K562 (cell line): ENCODE results near the gene EHBP1. TPM values are rescaled to one million over a fixed set of nuclear protein-coding genes. Genes with fewer than 3 reads are reported as not detected.

Source experiments
- ATAC-seq: fragments of 200-7000 bp; cut with Tn5 transposase; 3 replicates; pipeline ENCODE4 v1.9.1; 2020; ENCODE audit warnings: moderate library complexity
- BruUV-seq: library from RNA; stranded (reverse); fragments of 400-500 nt; replicated peaks from 2 replicates; lab custom pipeline; 2021; lab: Mats Ljungman, UMichigan
- CTCF ChIA-PET: fragments of 300-600 bp; formaldehyde crosslinking; extraction: SDS; loops from one replicate; lab custom pipeline; 2021; ENCODE audit warnings: low intra/inter-chr PET ratio; lab: Yijun Ruan, JAX
- POLR2A ChIA-PET: fragments of 300-600, 350-650 bp; sonication (Branson Sonifier 250); formaldehyde crosslinking; extraction: SDS; loops from one replicate; lab custom pipeline; 2021; ENCODE audit warnings: antibody characterized with exemption, inconsistent platforms; lab: Yijun Ruan, JAX
- DNase-seq, 4 experiments: peaks; one replicate each; pipeline versions ENCODE4 v3.0.0 to v3.0.0-alpha.2; 2011 to 2018; ENCODE audit warnings: low spot score in 3 of 4, mixed read lengths in 3 of 4; ENCODE audit errors: extremely low read depth in 1 of 4
- FAIRE-seq: peaks from 2 replicates; lab custom pipeline; 2011; peaks lifted over from hg19 to GRCh38; lab: Jason Lieb, UNC
- H2AFZ ChIP-seq: 2 replicates; pipeline ENCODE4 v1.6.0; 2011; ENCODE audit warnings: low read depth, low read length, control low read depth, inconsistent platforms
- H3K27ac ChIP-seq: fragments of 200-600 bp; 3 replicates; pipeline ENCODE4 v1.8.0; 2011; ENCODE audit warnings: low read depth, mild to moderate bottlenecking, control low read depth, inconsistent platforms, low read length, moderate library complexity, mixed read lengths; ENCODE audit errors: extremely low read depth
- H3K27me3 ChIP-seq, 2 experiments: fragments of 300-600 bp in 1 of 2; 2 replicates in 1 of 2; 3 replicates in 1 of 2; pipeline versions ENCODE4 v1.6.0 to v1.8.0; 2011; ENCODE audit warnings: inconsistent platforms in 2 of 2, low read length in 2 of 2, mild to moderate bottlenecking in 1 of 2, mixed read lengths in 1 of 2, moderate library complexity in 1 of 2; ENCODE audit not compliant: control insufficient read depth in 2 of 2, insufficient read depth in 2 of 2
- H3K36me3 ChIP-seq: fragments of 300-600 bp; 3 replicates; pipeline ENCODE4 v1.8.0; 2011; ENCODE audit warnings: mild to moderate bottlenecking, low read length, inconsistent platforms; ENCODE audit not compliant: control insufficient read depth, insufficient read depth
- H3K4me1 ChIP-seq, 2 experiments: fragments of 200-600 bp in 1 of 2; replicated peaks in 1 of 2; 2 replicates in 1 of 2; 3 replicates in 1 of 2; pipeline versions ENCODE4 v1.5.1 to v1.8.0; 2011; ENCODE audit warnings: inconsistent platforms in 2 of 2, low read length in 2 of 2, mild to moderate bottlenecking in 1 of 2, mixed read lengths in 1 of 2, moderate library complexity in 1 of 2; ENCODE audit not compliant: control insufficient read depth in 2 of 2, insufficient read depth in 2 of 2
- H3K4me2 ChIP-seq: 2 replicates; pipeline ENCODE4 v1.6.1; 2011; ENCODE audit warnings: low read length, control low read depth, inconsistent platforms, mixed read lengths; ENCODE audit not compliant: insufficient read depth
- H3K4me3 ChIP-seq: fragments of 200-600 bp; sonication (generic), shearing (Covaris generic); 2 replicates; pipeline ENCODE4 v1.5.1; 2016; ENCODE audit warnings: control low read depth, inconsistent platforms
- H3K79me2 ChIP-seq: fragments of 200-600 bp; 3 replicates; pipeline ENCODE4 v1.8.0; 2011; ENCODE audit warnings: low read length, inconsistent platforms; ENCODE audit not compliant: control insufficient read depth, insufficient read depth
- H3K9ac ChIP-seq, 2 experiments: 2 replicates each; pipeline versions ENCODE4 v1.6.0 to v1.6.1; 2011; ENCODE audit warnings: low read depth in 2 of 2, low read length in 2 of 2, control low read depth in 1 of 2, inconsistent platforms in 1 of 2, mild to moderate bottlenecking in 1 of 2, mixed read lengths in 1 of 2; ENCODE audit not compliant: insufficient read depth in 1 of 2
- H3K9me1 ChIP-seq: one replicate; pipeline ENCODE4 v1.6.0; 2011; ENCODE audit warnings: inconsistent platforms, mild to moderate bottlenecking, low read length, moderate library complexity; ENCODE audit not compliant: control insufficient read depth, insufficient read depth
- H3K9me3 ChIP-seq: replicated peaks from 2 replicates; pipeline ENCODE4 v1.5.1; 2011; ENCODE audit warnings: low read depth, low read length, inconsistent platforms; ENCODE audit not compliant: control insufficient read depth, insufficient read depth
- H4K20me1 ChIP-seq: replicated peaks from 2 replicates; pipeline ENCODE4 v1.6.1; 2011; ENCODE audit warnings: low read length, inconsistent platforms, mixed read lengths; ENCODE audit not compliant: control insufficient read depth, insufficient read depth
- MBD1 ChIP-seq: fragments of 250-450 bp; sonication (Bioruptor Pico); IDR thresholded peaks from 2 replicates; pipeline ENCODE4 v1.8.0; 2022; ENCODE audit warnings: inconsistent platforms
- ZNF253 ChIP-seq: fragments of 250-450 bp; sonication (Bioruptor Pico); conservative IDR thresholded peaks from 2 replicates; pipeline ENCODE4 v1.6.1; 2021; ENCODE audit warnings: mild to moderate bottlenecking
- ZNF589 ChIP-seq: fragments of 200-800 bp; sonication (Bioruptor generic); IDR thresholded peaks from 2 replicates; pipeline ENCODE4 v1.6.1; 2016; ENCODE audit warnings: low read depth, missing genetic modification characterization, missing compliant biosample characterization
- WGBS: fragments of 100-300 bp; shearing (Covaris generic); methylation state at CpG from one replicate; pipeline ENCODE4 v1.1.6; 2016; ENCODE audit warnings: low coverage, mixed read lengths; ENCODE audit not compliant: insufficient coverage; ENCODE audit errors: missing lambda C conversion rate; 5-methylcytosine and 5-hydroxymethylcytosine counted together
- in situ Hi-C: fragments of 300-500 bp; cut with MboI; formaldehyde crosslinking; loops from 4 replicates; pipeline ENCODE4 v1.15.0; 2018; ENCODE audit warnings: inconsistent platforms, mixed read lengths
- intact Hi-C: fragments of 100-400 bp; cut with micrococcal nuclease; formaldehyde crosslinking; loops from 2 replicates; pipeline ENCODE4 v1.14.2; 2022
- polyA plus RNA-seq, 8 experiments: library from polyadenylated mRNA; depleted of rRNA in 4 of 8; stranded (reverse) in 5 of 8; unstranded in 3 of 8; fragments of >200 nt; fragmentation: Nextera tagmentation in 2 of 8; fragmentation: Illumina TruSeq in 1 of 8; extraction: Ambion mirVana in 2 of 8; extraction: Trizol in 1 of 8; gene quantifications; 2 replicates each; pipeline versions ENCODE4 v1.2.1 to v1.2.3, GENCODE V29; 2011 to 2014; ENCODE audit warnings: inconsistent platforms in 1 of 8, missing spikeins in 1 of 8
- total RNA-seq, 7 experiments: library from RNA; depleted of rRNA in 6 of 7; stranded (reverse); fragments of >200 nt in 6 of 7; fragmentation: Illumina TruSeq in 2 of 7; extraction: Trizol in 2 of 7; gene quantifications; 2 replicates each; pipeline versions ENCODE4 v1.2.1 to v1.2.3, GENCODE V29; 2011 to 2021; ENCODE audit warnings: low replicate concordance in 1 of 7

EHBP1 gene
- total and polyA plus RNA-seq, 9 of the 15 experiments (the other 6 are each of a cell fraction or from before 2014, with no cell fraction given) = 8.9 to 26.6 (median 19.3) TPM

- no peaks in the 10 kb centered on the region for H4K20me1 ChIP-seq
- intact Hi-C loops = no loop called here
- TF ChIP-seq ZNF253 (no peak), MBD1 (CRISPR knock-in tag) (0 out of 2 replicates have a peak, but pooled peaks have one; percentile 57), ZNF589 (no peak)
- H3K9me3 ChIP-seq = peaks cover 5% of the 10 kb centered on the region
- BruUV-seq = no TSS peak
- CTCF ChIA-PET = no interaction called here
- DNase-seq (no peak), ATAC-seq (no peak), FAIRE-seq (peak; percentile 29)
- peak overlapping the region; percentile 82 to 99; a peak in 3 of 4 replicates for H3K9ac ChIP-seq
- no peaks in the 10 kb centered on the region for H3K9me1 ChIP-seq
- H3K4me2 ChIP-seq = peak overlapping the region; percentile 87
- peaks cover 2 to 39% of the 10 kb centered on the region in 2 experiments; a peak in 4 of 5 replicates for H3K4me1 ChIP-seq
- H3K4me3 ChIP-seq = peak overlapping the region; percentile 88
- in situ Hi-C loops = no loop called here
- peaks cover 17% of the 10 kb centered on the region; the same call in 2 of the 3 replicates for H3K36me3 ChIP-seq
- peak overlapping the region; percentile 94 for H2AFZ ChIP-seq
- 85% methylated on average over 19 of the region's 39 CpGs for WGBS
- peak overlapping the region; percentile 85; the same call in 1 of the 3 replicates for H3K27ac ChIP-seq
- H3K79me2 ChIP-seq = peaks cover 12% of the 10 kb centered on the region; the same call in 2 of the 3 replicates
- POLR2A ChIA-PET = interaction anchor here (0.8 kb wide), 1 partner anchor 521 kb away, joined by 3 read pairs; no protein-coding TSS in a partner anchor
- H3K27me3 ChIP-seq = no peaks in the 10 kb centered on the region
These were observed 343.9 kb downstream of the EHBP1 start for GRCh38 chr2:63049211-63049969.
